Right hindlimb (tissue), 1 donor: ENCODE data around the gene XYLB.

ENCODE experiments used
- DNase-seq: peaks from one replicate; pipeline ENCODE4 v3.0.0-alpha.2; 2018

The XYLB gene

GRCh38 chr3:38325256-38325655 lies 21.3 kb upstream of the XYLB start:
- no peak for DNase-seq

- DNase-seq: no peak
Measured at GRCh38 chr3:38327335-38328009, 19.1 kb upstream of the XYLB start.

GRCh38 chr3:38331257-38332022 lies 15.1 kb upstream of the XYLB start:
- no peak for DNase-seq

- DNase-seq: no peak
Measured at GRCh38 chr3:38332201-38332600, 14.4 kb upstream of the XYLB start.

GRCh38 chr3:38334142-38335055 lies 12.2 kb upstream of the XYLB start:
- peak; percentile 65 for DNase-seq

- no peak for DNase-seq
Measured at GRCh38 chr3:38335263-38335662, 11.3 kb upstream of the XYLB start.

- no peak for DNase-seq
Measured at GRCh38 chr3:38337703-38338102, 8.9 kb upstream of the XYLB start.

GRCh38 chr3:38343797-38344594 lies 2.6 kb upstream of the XYLB start:
- no peak for DNase-seq

GRCh38 chr3:38345879-38346586 lies 552 bp upstream of the XYLB start:
- DNase-seq: no peak

GRCh38 chr3:38347421-38348200 lies 1.0 kb downstream of the XYLB start:
- no peak for DNase-seq

- no peak for DNase-seq
Measured at GRCh38 chr3:38348903-38349302, 2.3 kb downstream of the XYLB start.

- no peak for DNase-seq
Measured at GRCh38 chr3:38349684-38350359, 3.2 kb downstream of the XYLB start.

- no peak for DNase-seq
Measured at GRCh38 chr3:38353151-38353550, 6.6 kb downstream of the XYLB start.

GRCh38 chr3:38354588-38355330 lies 8.2 kb downstream of the XYLB start:
- no peak for DNase-seq

GRCh38 chr3:38359038-38359437 lies 12.5 kb downstream of the XYLB start:
- no peak for DNase-seq

- no peak for DNase-seq
Measured at GRCh38 chr3:38360345-38360744, 13.8 kb downstream of the XYLB start.

- DNase-seq: no peak
Measured at GRCh38 chr3:38361496-38361895, 14.9 kb downstream of the XYLB start.

GRCh38 chr3:38362825-38363224 lies 16.2 kb downstream of the XYLB start:
- DNase-seq: no peak

- no peak for DNase-seq
Measured at GRCh38 chr3:38364721-38365400, 18.3 kb downstream of the XYLB start.
